A549 (cell line): ENCODE measurements around the gene DNAH17.

Source experiments
- CEBPB ChIP-seq, 2 experiments: fragments of >200 bp in 1 of 2; sonication (Bioruptor Twin) in 1 of 2; formaldehyde crosslinking in 1 of 2; IDR thresholded peaks; 2 replicates each; pipeline ENCODE4 v1.6.1; 2012 to 2016
- EHMT2 ChIP-seq: fragments of 200-600 bp; sonication (generic); IDR thresholded peaks from 2 replicates; pipeline ENCODE4 v1.6.1; 2016; ENCODE audit warnings: antibody characterized with exemption, low read depth, mild to moderate bottlenecking, moderate library complexity
- EP300 ChIP-seq, 2 experiments: fragments of >200 bp; sonication (Bioruptor Twin); formaldehyde crosslinking; IDR thresholded peaks; 2 replicates in 1 of 2; 3 replicates in 1 of 2; pipeline ENCODE4 v1.6.1; 2016 to 2017
- HOXA7 ChIP-seq: fragments of 250-450 bp; sonication (Bioruptor Pico); IDR thresholded peaks from 2 replicates; pipeline ENCODE4 v1.5.0; 2020; ENCODE audit warnings: mild to moderate bottlenecking, moderate library complexity
- HOXB13 ChIP-seq: fragments of 250-450 bp; sonication (Bioruptor Pico); IDR thresholded peaks from 2 replicates; pipeline ENCODE4 v1.5.0; 2020; ENCODE audit warnings: low read depth, mild to moderate bottlenecking, moderate library complexity
- POLR2A ChIP-seq: IDR thresholded peaks from 2 replicates; pipeline ENCODE4 v1.6.1; 2012; ENCODE audit warnings: mild to moderate bottlenecking, low read length
- POLR2AphosphoS2 ChIP-seq: conservative IDR thresholded peaks from 2 replicates; pipeline ENCODE4 v1.6.1; 2012; ENCODE audit warnings: low read length, improper control_type of control experiment, inconsistent platforms
- RAD21 ChIP-seq, 2 experiments: fragments of >200 bp in 1 of 2; sonication (Bioruptor Twin) in 1 of 2; formaldehyde crosslinking in 1 of 2; IDR thresholded peaks in 1 of 2; conservative IDR thresholded peaks in 1 of 2; 2 replicates in 1 of 2; 3 replicates in 1 of 2; pipeline ENCODE4 v1.6.1; 2012 to 2018; ENCODE audit warnings: inconsistent platforms in 1 of 2
- RNF2 ChIP-seq: fragments of 200-600 bp; sonication (generic); IDR thresholded peaks from 2 replicates; pipeline ENCODE4 v1.6.1; 2016; ENCODE audit warnings: low read depth, mild to moderate bottlenecking, antibody characterized with exemption, moderate library complexity, borderline replicate concordance
- TFCP2L1 ChIP-seq: fragments of 250-450 bp; sonication (Bioruptor Pico); IDR thresholded peaks from 2 replicates; pipeline ENCODE4 v1.5.0; 2021; ENCODE audit warnings: mild to moderate bottlenecking
- TF ChIP-seq, protein P1 (sequence below): fragments of >200 bp; sonication (Bioruptor Twin); formaldehyde crosslinking; IDR thresholded peaks from 3 replicates; pipeline ENCODE4 v1.5.1; 2016
- TF ChIP-seq, protein P2 (sequence below): fragments of 150-350 bp; IDR thresholded peaks from 2 replicates; pipeline ENCODE4 v1.6.1; 2014; ENCODE audit warnings: low read depth, mild to moderate bottlenecking, low read length

DNA sequence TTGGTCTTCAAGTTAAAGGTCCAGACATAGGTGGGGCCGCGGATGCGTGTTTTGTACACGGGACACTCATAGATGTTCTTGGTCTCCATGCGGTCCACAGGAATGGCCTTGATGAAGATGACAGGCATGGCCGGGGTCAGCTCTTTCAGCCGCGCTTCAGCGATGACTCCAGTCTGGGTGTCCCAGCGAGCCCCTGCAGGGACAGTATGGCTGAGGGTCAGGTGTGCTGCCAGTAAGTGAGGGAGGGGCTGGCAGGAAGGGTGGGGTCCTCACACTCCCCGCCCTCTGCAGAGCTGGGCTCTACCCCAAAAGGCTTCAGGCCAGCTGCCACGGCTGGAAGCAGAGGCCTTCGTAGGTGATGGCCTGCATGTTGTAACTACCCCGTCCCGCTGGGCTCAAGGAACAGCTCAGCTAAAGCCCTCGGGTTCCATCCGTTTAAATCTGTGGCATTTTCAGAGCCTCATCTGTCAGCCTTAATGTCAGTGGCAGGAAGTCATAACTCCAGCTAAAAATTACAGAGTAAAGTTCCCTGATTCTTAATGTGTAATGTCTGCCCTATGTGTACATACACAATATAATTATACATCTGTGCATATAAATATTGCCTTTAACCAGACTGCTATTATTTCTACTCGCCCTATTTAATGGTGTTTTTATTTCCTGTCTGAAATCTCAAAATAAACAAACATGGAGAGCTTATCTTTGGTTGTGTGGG, 153.1 kb downstream of the DNAH17 start:
- TF ChIP-seq RNF2 = no peak
- TF ChIP-seq, protein P1, sequence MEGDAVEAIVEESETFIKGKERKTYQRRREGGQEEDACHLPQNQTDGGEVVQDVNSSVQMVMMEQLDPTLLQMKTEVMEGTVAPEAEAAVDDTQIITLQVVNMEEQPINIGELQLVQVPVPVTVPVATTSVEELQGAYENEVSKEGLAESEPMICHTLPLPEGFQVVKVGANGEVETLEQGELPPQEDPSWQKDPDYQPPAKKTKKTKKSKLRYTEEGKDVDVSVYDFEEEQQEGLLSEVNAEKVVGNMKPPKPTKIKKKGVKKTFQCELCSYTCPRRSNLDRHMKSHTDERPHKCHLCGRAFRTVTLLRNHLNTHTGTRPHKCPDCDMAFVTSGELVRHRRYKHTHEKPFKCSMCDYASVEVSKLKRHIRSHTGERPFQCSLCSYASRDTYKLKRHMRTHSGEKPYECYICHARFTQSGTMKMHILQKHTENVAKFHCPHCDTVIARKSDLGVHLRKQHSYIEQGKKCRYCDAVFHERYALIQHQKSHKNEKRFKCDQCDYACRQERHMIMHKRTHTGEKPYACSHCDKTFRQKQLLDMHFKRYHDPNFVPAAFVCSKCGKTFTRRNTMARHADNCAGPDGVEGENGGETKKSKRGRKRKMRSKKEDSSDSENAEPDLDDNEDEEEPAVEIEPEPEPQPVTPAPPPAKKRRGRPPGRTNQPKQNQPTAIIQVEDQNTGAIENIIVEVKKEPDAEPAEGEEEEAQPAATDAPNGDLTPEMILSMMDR = no peak
- no peak for TF ChIP-seq HOXB13
- TF ChIP-seq POLR2A = no peak
- TF ChIP-seq TFCP2L1 = no peak
- TF ChIP-seq, protein P2, sequence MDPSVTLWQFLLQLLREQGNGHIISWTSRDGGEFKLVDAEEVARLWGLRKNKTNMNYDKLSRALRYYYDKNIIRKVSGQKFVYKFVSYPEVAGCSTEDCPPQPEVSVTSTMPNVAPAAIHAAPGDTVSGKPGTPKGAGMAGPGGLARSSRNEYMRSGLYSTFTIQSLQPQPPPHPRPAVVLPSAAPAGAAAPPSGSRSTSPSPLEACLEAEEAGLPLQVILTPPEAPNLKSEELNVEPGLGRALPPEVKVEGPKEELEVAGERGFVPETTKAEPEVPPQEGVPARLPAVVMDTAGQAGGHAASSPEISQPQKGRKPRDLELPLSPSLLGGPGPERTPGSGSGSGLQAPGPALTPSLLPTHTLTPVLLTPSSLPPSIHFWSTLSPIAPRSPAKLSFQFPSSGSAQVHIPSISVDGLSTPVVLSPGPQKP = no peak
- no peak for TF ChIP-seq CEBPB (IDR thresholded peaks at IDR 0.05)
- no peak for TF ChIP-seq RAD21 (conservative IDR thresholded peaks at IDR 0.05 in 1 of 2, IDR thresholded peaks at IDR 0.05 in 1 of 2)
- TF ChIP-seq EP300 (IDR thresholded peaks at IDR 0.05) = no peak
- no peak for TF ChIP-seq EHMT2
- no peak for TF ChIP-seq HOXA7 (CRISPR knock-in tag)
- no peak for TF ChIP-seq POLR2AphosphoS2
